HepG2 (cell line): ENCODE data around the gene NDUFV1. TPM values are rescaled to one million over a fixed set of nuclear protein-coding genes. Genes with fewer than 3 reads are reported as not detected.

ENCODE experiments used
- CREB1 ChIP-seq, 2 experiments: fragments of 450-650 bp in 1 of 2; IDR thresholded peaks; 2 replicates each; pipeline ENCODE4 v1.6.1; 2016 to 2017; ENCODE audit warnings: control low read depth in 1 of 2, mild to moderate bottlenecking in 1 of 2, missing compliant biosample characterization in 1 of 2, missing genetic modification characterization in 1 of 2
- ETS1 ChIP-seq: sonication (generic); formaldehyde crosslinking; IDR thresholded peaks from 2 replicates; pipeline ENCODE4 v1.4.0; 2020; ENCODE audit warnings: missing genetic modification reagents
- ETV5 ChIP-seq: IDR thresholded peaks from 2 replicates; pipeline ENCODE4 v1.6.1; 2018; ENCODE audit warnings: missing biosample characterization, missing genetic modification reagents, inconsistent platforms, borderline replicate concordance
- GFI1 ChIP-seq: sonication (generic); formaldehyde crosslinking; IDR thresholded peaks from 2 replicates; pipeline ENCODE4 v1.5.0; 2020; ENCODE audit warnings: missing genetic modification reagents, mild to moderate bottlenecking, borderline replicate concordance
- HMGXB3 ChIP-seq: sonication (generic); formaldehyde crosslinking; IDR thresholded peaks from 2 replicates; pipeline ENCODE4 v1.4.0; 2020; ENCODE audit warnings: missing genetic modification reagents, borderline replicate concordance
- HNF4A ChIP-seq: sonication (generic); formaldehyde crosslinking; IDR thresholded peaks from 2 replicates; pipeline ENCODE4 v1.4.0; 2020; ENCODE audit warnings: missing genetic modification reagents
- KDM2A ChIP-seq: sonication (generic); formaldehyde crosslinking; IDR thresholded peaks from 2 replicates; pipeline ENCODE4 v1.4.0; 2020; ENCODE audit warnings: low read depth, missing genetic modification reagents, borderline replicate concordance
- KMT2A ChIP-seq: sonication (generic); formaldehyde crosslinking; IDR thresholded peaks from 2 replicates; pipeline ENCODE4 v1.4.0; 2020; ENCODE audit warnings: missing genetic modification reagents
- MXD3 ChIP-seq: IDR thresholded peaks from 2 replicates; pipeline ENCODE4 v1.6.1; 2016; ENCODE audit warnings: mild to moderate bottlenecking, missing biosample characterization, missing genetic modification reagents
- PBX2 ChIP-seq: IDR thresholded peaks from 2 replicates; pipeline ENCODE4 v1.6.1; 2016; ENCODE audit warnings: control low read depth
- POLR2AphosphoS2 ChIP-seq: IDR thresholded peaks from 2 replicates; pipeline ENCODE4 v1.6.1; 2011; ENCODE audit warnings: low read depth, low read length, improper control_type of control experiment
- RAD51 ChIP-seq: fragments of 450-650 bp; IDR thresholded peaks from 2 replicates; pipeline ENCODE4 v1.6.1; 2016; ENCODE audit warnings: borderline replicate concordance
- REL ChIP-seq: sonication (generic); formaldehyde crosslinking; conservative IDR thresholded peaks from 2 replicates; pipeline ENCODE4 v1.8.0; 2022; ENCODE audit warnings: mild to moderate bottlenecking, missing genetic modification reagents, moderate library complexity
- SALL2 ChIP-seq: sonication (generic); formaldehyde crosslinking; IDR thresholded peaks from 2 replicates; pipeline ENCODE4 v1.8.1; 2023; ENCODE audit warnings: mild to moderate bottlenecking, missing genetic modification reagents, inconsistent platforms
- ZFYVE20 ChIP-seq: sonication (generic); formaldehyde crosslinking; IDR thresholded peaks from 2 replicates; pipeline ENCODE4 v1.8.0; 2023; ENCODE audit warnings: low read depth, mild to moderate bottlenecking, moderate library complexity, missing genetic modification reagents, borderline replicate concordance
- ZNF12 ChIP-seq: sonication (generic); formaldehyde crosslinking; IDR thresholded peaks from 2 replicates; pipeline ENCODE4 v1.5.0; 2020; ENCODE audit warnings: missing genetic modification reagents
- ZNF260 ChIP-seq: sonication (generic); formaldehyde crosslinking; IDR thresholded peaks from 2 replicates; pipeline ENCODE4 v1.4.0; 2020; ENCODE audit warnings: missing genetic modification reagents, low read depth, mild to moderate bottlenecking, borderline replicate concordance
- ZNF335 ChIP-seq: sonication (generic); formaldehyde crosslinking; IDR thresholded peaks from 2 replicates; pipeline ENCODE4 v1.4.0; 2020; ENCODE audit warnings: missing genetic modification reagents
- ZNF691 ChIP-seq: sonication (generic); formaldehyde crosslinking; IDR thresholded peaks from 2 replicates; pipeline ENCODE4 v1.4.0; 2020; ENCODE audit warnings: missing genetic modification reagents, low read depth, mild to moderate bottlenecking, borderline replicate concordance
- ZSCAN30 ChIP-seq: sonication (generic); formaldehyde crosslinking; IDR thresholded peaks from 2 replicates; pipeline ENCODE4 v1.5.0; 2020; ENCODE audit warnings: mild to moderate bottlenecking, missing genetic modification reagents
- polyA plus RNA-seq, 8 experiments: library from polyadenylated mRNA; depleted of rRNA in 3 of 8; stranded (reverse) in 7 of 8; unstranded in 1 of 8; fragments of >200 nt; fragmentation: Illumina TruSeq in 4 of 8; extraction: Trizol in 4 of 8; gene quantifications; 2 replicates each; pipeline versions ENCODE4 v1.2.1 to v1.2.3, GENCODE V29; 2011 to 2016; ENCODE audit warnings: low read depth in 4 of 8, missing spikeins in 1 of 8, mixed read lengths in 1 of 8; ENCODE audit not compliant: insufficient read depth in 1 of 8
- total RNA-seq, 5 experiments: library from RNA; depleted of rRNA; stranded (reverse); fragments of >200 nt; fragmentation: Illumina TruSeq; extraction: Trizol; gene quantifications; 2 replicates each; pipeline ENCODE4 v1.2.3, GENCODE V29; 2016; ENCODE audit warnings: low read depth in 1 of 5

NDUFV1 gene
- total and polyA plus RNA-seq, 2 of the 13 experiments (the other 11 are each of a cell fraction or from before 2014, with no cell fraction given), result 88.9 to 137 TPM

- no peak for TF ChIP-seq POLR2AphosphoS2
- peak; percentile 72; the same call in 1 of the 2 replicates for TF ChIP-seq KMT2A
- no peak for TF ChIP-seq ETS1 (CRISPR knock-in tag)
- TF ChIP-seq MXD3 (CRISPR knock-in tag), result peak; percentile 74; the same call in 1 of the 2 replicates
- peak; percentile 97 for TF ChIP-seq CREB1 (IDR thresholded peaks at IDR 0.05)
- peak; percentile 98 for TF ChIP-seq CREB1 (CRISPR knock-in tag; IDR thresholded peaks at IDR 0.05)
- no peak for TF ChIP-seq ZNF260 (CRISPR knock-in tag)
- TF ChIP-seq RAD51, result no peak
- no peak for TF ChIP-seq ZFYVE20 (CRISPR knock-in tag)
- TF ChIP-seq GFI1 (CRISPR knock-in tag), result no peak; the same call in 1 of the 2 replicates
- no peak for TF ChIP-seq REL (CRISPR knock-in tag)
- TF ChIP-seq ZNF12 (CRISPR knock-in tag), result no peak
- TF ChIP-seq SALL2 (CRISPR knock-in tag), result peak; percentile 66
- TF ChIP-seq HMGXB3 (CRISPR knock-in tag), result 0 out of 2 replicates have a peak, but pooled peaks have one; percentile 13
- TF ChIP-seq KDM2A (CRISPR knock-in tag), result peak; percentile 91
- TF ChIP-seq ZSCAN30 (CRISPR knock-in tag), result no peak
- TF ChIP-seq ZNF335 (CRISPR knock-in tag), result peak; percentile 90; the same call in 1 of the 2 replicates
- TF ChIP-seq ZNF691 (CRISPR knock-in tag), result peak; percentile 81; the same call in 1 of the 2 replicates
- TF ChIP-seq HNF4A (CRISPR knock-in tag), result no peak; the same call in 1 of the 2 replicates
- TF ChIP-seq PBX2 (CRISPR knock-in tag), result no peak
- TF ChIP-seq ETV5 (CRISPR knock-in tag), result peak; percentile 14; the same call in 1 of the 2 replicates
Observed at GRCh38 chr11:67606492-67607295, at the start of gene NDUFV1 (continued).
